Activated CD4-positive, alpha-beta T cell treated with anti-CD3 and anti-CD28 coated beads, Interleukin-2, Interleukin-6, amounts not matched to agents 100 ng/mL and 50 ng/mL, durations not matched to agents 16 hours and 8 hours (primary cell): ENCODE data around the gene DNAJC27.
"Not testable (repeated sequence)": the region's sequence is repeated elsewhere in the genome, so short reads cannot be mapped to it uniquely, and the experiment has no call there.

ENCODE experiments used
- DNase-seq: peaks from one replicate; pipeline ENCODE4 v3.0.0-alpha.2; 2020

DNAJC27 gene

DNA sequence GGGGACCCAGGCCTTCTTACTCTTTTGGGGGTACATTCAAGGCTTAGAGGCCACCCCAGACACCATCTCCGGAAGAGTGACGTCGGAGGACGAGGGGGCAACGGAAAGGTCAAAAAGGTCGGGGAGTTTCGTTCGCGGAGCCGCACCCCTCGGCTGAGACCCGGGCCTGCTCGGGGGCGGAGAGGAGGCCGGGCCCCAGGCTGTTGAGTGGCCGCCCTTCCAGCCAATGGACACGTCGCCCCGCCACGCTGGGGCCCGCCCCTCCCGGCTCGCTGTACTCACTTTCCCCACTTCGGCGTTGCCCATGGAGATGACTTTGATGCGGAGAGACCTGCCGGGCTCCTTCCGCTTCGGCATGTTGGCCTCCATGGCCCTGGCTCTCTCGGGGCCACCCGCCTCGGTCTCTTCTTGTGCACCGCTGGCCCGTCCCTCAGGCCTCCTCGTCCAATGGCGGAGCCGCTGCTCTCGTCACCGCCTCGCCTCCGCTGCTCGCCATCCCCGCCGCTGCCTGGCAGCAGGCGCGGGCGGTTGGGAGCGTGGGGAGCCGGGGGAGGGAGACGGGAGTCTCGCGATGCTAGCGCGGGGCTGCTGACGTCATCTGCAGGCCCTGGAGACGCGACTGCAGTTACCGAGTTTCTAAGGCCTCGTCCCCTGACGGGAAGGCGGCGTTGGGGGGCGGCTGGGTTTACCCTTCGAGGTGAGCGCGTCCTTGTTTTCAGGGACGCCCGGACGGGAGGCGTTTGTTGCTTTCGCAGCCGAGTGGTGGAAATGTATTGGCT, at the start of gene DNAJC27:
DNAJC27 (minus strand) TSS at position 420 of the 779 bp plus-strand sequence; CDS start at position 369, 51 bp downstream.
- DNase-seq: peak; percentile 97

DNA sequence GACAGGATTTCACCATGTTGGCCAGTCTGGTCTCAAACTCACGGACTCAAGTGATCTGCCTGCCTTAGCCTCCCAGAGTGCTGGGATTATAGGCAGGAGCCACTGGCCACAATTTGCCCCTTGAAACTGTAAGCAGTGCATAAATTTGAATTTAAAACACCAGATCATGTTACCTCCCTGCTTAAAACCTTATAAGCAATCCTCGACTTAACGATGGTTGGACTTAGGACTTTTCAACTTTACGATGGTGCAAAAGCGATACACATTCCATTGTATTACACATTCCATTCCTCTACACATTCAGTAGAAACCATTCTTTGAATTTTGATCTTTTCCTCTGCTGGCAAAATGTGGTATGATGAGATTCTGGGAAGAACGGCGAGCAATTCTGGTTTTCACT, 46.9 kb upstream of the DNAJC27 start:
- no peak for DNase-seq

DNA sequence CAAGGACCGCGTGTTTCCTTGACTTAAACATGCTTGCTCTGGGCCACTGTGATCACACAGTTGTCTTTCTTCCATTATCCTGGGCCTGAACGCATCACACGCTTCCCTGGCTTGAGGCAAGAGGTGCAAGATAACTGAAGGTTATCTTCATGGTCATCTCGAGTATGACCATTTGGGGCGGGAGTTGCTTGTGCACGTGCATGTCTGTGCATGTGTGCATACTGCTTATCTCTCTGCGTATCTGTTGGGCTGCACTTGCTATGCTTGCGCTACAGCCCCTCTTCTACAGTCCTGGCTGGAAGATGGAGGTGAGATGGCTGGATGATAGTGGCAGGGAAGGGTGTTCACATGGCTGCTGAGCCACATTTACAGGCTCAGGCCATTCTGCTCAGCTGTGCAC, 42.9 kb upstream of the DNAJC27 start:
- DNase-seq: no peak

DNA sequence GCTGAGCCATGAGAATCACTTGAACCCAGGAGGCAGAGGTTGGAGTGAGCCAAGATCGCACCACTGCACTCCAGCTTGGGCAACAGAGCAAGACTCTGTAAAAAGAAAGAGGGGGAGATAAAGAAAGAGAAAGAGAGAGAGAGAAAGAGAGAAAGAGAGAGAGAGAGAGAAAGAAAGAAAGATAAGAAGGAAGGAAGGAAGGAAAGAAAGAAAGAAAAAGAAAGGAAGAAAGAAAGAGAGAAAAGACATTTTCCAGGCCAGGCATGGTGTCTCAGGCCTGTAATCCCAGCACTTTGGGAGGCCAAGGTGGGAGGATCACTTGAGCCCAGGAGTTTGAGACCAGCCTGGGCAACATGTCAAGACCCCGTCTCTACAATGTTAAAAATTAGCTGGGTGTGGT, 39.6 kb upstream of the DNAJC27 start:
- DNase-seq: not testable (repeated sequence)

DNA sequence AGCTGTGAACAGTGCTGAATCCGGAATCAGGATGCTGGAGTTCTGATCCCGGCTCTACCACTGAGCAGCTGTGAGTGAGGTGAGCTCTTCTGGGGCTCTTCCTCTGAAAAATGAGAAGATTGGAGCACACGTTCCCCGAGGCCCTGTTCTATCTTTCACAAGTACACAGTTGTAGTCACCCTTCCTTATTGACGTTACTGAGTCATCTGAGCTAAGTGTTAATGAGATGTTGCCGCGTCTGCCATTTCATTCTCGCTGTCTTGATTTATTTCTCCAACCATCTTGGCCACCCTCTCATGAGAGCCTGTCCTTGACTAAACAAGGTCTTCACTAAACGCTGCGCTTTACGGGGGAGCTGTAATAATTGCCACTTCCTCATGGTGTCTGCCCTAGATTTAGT, 38.2 kb upstream of the DNAJC27 start:
- no peak for DNase-seq

DNA sequence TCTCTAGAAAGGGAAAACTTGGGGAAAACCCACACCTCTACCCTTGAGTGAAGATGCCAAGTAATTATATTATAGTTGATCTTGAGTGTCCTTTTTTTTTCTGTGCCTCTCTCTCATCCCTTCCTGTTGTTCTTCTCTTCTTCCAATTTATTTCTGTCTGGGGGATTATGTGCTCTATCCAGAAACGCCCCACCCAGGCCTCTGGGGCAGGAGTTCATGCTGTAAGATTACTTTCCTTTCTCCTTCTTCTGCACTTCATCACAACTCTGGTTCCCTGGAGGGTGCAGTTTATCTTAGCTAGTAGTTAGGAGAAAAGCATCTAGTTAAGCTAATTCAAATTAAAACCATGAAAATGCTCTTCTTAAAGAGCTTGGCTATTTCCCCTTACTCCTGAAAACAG, 30.3 kb upstream of the DNAJC27 start:
- no peak for DNase-seq

DNA sequence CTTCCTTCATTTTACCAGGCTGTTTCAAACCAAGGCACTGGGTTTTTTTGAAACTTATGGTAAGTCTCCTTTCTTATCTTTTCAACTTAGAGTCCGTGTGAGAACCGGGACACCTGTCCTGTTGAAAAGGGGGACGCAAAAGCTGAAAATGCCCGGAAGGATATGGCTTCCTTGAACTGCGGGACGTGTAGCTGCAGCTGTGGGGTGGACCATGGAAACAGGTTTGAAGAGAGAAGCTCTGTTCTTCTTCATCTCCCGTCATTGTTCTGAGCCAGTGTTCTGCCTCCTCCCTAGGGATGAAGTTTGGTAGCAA, 29.5 kb upstream of the DNAJC27 start:
- no peak for DNase-seq

DNA sequence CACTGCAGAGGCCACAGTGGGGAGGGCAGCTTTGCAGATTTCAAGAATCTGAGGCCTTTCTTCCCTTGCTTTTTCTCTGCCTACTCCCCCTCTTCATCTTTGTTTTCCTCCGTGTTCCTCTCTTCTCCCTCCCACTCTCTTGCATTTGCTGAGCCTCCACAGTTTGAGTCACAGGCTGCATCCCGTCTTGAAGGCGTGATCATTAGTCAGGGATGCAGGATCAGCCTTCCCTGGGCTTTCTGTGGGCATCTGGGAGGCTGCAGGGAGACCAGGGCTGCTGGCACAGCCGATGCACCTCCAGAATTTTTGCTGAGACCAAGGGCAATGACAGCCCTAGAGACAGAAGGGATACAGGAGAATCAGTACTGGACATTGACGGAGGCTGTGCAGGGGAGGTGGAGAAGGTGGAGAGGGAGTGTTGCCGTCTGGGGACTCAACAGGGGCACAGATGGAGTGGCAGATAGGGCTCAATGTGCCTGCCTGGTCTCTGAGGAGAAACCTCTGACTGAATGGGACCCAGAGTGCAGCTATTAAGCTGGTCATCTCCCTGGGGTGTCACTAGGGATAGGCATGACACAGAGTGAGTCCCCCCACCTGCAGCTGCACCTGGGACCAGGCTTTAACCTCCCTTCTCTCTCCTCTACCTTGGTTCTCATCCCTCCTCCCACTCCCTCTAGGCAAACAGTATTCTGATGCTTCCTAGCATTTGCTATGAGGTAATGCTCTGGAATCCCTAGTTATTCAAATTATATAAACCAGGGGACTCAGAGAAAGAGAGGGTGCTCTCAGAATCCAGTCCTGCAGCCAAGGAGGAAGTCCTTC, 29.0 kb upstream of the DNAJC27 start:
- no peak for DNase-seq

DNA sequence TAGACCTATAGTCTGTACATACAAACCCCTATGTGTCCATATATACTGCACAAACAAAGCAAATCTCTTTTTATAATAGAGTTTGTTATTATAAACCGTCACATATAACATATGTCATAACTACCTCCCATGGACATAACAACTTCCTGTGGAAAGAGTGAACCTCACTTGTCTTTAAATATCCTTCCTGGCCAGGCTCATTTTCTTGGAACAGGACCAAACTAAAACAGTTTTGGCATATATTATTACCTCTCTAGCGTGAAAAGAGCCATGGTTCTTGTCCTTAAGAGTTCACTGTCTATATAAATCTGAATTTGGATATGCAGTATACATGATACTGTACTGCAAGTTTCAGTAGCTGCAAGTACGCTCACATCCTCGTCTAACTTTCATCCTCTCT, 28.3 kb upstream of the DNAJC27 start:
- DNase-seq: no peak

DNA sequence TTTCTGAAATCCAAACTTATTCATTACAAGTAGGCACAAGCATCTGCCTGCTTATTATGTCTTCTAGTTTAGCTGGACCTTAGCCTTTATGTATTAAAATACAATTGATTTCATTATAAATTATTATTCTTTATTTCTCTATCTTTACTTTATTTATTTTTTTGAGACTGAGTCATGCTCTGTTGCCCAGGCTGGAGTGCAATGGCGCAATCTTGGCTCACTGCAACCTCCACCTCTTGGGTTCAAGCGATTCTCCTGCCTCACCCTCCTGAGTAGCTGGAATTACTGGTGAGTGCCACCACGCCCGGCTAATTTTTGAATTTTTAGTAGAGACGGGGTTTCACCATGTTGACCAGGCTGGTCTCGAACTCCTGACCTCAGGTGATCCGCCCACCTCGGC, 27.3 kb upstream of the DNAJC27 start:
- not testable (repeated sequence) for DNase-seq

DNA sequence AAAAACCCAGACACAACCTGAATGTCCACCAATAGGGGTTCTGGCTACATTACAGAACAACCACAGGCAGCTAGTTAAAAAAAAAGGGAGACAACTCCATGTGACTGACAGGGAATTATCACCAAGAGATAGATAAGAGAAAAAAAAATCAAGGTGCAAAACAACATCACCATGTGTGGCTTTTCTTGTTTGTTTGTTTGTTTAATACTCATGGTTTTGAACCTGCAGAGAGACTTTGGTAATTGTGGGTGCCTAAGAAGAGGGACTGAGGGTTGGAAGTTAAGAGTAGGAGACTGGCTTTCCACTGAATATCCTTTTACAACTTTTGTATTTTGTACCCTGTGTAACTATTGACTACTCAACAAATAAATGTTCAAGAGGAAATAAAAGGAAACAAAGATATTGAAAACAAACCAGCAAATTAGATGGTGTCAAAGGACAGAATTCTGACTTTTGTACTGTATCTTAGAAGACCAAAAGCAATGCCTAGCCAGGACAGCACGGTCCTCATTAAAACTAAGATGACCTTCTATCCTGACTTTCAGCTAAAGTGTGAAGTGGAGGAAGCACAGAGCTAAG, 22.5 kb upstream of the DNAJC27 start:
- DNase-seq: no peak

DNA sequence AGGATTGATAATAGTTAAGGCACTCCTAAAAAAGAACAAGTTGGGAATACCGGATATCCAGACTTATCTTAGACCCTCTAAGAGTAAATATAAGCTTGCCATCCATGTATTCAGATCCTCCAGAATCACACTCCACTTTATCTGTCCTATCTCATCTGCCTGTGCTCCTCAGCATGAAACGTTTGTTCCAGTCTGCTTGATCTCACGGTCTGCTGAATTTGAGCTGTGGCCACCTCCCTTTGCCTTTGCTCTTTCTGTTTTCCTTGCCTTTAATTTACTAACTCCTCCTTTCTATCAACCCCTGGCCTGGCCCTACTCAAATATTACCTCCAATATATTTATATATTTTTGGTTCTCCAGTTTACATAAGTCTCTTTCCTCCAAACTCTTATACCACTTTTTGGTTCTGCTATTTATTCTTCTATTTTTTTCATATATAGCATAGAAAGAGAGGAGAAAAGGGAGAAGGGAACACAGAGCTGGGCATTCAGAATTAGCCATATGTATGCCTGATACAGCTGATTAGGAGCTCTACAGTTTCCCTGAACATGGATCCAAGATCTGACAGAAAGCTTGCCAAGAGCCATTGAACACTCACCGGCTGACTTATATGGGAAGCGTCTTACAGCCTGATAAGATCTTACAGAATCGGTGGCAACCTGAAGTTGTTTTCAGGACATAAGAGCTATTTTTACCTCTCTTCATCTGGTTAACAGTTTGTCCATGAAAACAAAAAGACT, 21.8 kb upstream of the DNAJC27 start:
- no peak for DNase-seq

DNA sequence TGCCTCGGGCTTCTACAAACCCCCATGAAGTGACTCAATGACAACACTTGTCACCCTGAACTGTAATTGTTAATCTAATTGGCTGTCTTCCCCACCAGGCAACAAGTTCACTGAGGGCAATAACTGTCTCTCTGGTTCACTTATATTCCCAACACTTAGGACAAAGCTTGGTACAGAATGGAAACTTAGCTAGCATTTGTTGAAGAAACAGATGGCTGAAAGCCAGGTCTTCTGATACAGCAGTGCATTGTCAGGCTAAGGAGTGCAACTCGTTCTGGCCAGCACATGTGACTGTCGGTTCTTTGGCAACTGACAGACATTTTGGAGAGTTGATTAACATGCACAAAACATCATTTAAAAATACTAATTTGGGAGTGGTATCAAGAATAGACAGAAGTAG, 14.6 kb upstream of the DNAJC27 start:
- no peak for DNase-seq

DNA sequence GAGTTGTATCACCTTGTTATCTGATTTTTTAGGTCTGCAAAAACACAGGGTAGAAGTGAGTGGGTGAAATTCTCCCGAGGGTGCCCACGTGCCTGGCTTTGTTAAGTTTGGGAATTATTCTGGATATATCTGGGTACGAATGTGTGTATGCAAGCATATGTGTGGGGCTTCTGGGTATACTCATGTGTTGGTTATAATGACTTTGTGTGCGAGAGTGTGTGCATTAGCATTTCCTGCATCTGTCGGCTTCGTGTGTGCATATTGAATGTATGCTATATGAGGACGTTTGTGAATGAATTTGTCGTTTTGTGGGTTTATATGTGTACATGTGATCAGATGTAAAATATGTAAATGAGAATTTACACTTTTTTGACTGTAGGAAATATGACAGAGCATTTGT, 13.8 kb upstream of the DNAJC27 start:
- DNase-seq: no peak

DNA sequence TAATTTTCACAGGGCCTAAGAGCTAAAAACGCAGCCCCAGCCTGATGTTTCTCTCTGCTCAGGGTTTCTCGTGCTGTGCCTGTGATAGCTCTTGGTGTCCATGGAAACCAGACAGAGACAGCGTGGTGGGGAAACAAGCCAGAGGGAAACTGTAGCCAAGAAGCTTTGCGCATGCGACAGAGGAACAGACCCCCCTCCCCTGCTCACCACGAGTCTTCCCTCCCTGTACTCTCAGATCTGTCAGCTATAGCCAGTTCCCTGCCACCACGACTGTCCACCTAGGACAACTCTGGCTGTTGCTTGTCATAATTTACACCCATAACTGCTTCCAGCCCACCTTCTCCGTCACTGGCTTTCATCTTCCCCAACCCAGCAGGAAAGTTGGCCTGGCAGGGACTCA, 13.2 kb upstream of the DNAJC27 start:
- no peak for DNase-seq

DNA sequence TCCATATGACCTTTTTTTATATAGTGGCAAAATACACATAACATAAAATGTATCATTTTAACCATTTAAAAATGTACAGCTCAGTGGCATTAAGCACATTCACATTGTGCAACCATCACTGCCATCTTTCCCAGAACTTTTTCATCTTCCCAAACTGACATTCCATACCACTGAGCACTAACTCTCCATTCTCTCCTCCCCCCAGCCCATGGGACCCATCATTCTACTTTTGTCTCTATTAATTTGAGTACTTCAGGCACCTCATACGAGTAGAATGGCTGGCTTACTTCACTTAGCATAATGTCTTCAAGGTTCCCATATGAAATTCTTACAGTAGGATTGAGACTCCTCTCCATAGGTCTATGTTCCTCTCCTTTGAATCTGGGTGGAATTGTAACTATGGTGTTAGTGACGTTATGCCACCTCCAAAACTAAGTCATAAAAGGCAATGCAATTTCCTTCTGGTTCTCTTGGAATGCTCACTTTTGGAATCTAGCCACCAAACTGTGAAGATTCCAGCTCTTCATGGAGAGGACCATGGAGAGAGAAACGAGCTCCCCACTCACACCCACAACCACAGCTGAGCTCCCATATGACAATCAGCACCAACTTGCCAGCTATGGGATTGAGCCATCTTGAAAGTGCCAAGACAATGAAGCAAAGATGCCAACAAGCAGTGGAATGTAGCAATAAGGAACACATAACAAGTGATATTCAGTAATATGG, 9.8 kb upstream of the DNAJC27 start:
- DNase-seq: no peak

DNA sequence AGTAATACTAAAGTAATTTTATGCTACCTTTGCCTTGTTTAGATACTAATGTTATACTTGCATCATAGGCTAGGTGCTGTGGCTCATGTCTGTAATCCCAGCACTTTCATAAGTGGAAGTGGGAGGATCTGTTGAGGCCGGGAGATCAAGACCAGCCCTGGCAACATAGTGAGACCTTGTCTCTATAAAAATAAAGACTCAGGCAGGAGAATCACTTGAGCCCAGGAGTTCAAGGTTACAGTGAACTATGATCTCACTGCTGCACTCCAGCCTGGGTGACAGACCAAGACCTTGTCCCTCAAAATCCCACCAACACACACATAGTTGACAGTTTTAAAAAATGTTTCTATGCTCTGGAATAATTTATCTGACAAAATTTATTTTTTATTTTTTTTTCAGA, 6.9 kb upstream of the DNAJC27 start:
- no peak for DNase-seq

DNA sequence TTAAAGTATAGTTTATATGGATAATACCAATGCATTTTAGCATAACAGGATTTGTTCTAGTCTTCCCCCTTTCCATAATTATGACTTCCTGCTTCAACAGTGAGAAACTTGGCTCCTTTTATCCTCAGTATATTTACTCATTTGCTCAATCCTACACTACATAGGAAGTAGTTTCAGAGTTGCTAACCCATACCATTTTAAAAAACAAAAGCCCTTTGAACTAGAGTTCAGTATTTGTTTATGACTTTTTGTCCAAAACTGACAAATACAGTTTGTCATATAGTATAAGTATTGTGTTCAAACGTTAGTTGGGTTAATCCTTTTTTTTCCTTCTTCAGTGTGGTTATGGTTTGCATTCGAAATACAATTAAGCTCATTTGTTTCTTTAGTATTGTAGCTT, 5.9 kb upstream of the DNAJC27 start:
- DNase-seq: no peak

DNA sequence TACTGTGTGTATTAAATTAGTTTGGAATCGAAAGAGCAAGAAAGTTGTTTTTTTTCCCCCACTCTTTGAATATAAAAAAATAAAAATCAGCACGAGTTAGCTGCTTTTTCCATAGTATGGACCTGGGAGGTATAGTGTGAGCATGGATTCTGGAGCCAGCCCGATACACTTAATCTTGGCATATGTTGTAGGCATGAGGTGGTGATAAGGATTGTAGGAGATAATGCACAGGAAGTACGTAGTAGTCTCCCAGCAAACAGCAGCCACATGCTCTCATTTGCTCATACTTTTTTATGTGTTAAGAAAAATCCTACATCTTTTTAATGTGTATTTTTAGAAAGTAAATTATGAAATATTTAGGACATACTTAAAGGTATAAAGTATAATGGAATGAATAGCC, 2.1 kb upstream of the DNAJC27 start:
- DNase-seq: no peak

DNA sequence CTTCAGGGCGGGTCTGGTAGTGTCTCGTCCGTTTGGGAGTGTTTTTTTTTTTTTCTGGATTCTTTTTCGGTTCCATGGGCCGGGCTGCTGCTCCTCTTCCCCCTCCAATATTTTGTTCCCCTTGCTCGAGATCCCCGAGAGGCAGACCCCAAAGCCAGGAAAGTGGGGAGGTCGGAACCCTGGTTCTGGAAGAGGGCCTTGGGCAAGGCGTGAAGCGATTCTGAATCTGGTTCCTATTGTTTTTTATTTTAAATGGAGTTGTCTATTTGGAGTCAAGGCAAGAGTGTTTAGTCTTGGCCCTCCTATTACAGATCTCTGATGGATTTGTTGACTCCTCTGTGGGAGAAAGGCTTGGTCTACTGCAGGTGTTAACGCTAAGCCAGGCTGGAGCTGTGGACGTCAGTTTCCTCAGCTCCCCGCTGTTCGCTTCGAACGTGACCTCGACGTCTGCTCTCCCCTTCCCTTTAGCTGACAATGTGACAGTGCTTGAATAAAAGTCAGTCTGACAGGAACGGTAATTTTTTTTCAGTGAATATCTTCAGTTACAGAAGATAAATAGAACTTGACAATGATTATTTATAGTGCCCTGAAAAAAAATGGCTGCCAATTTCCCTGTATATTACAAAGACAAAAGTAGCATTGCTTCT, 683 bp upstream of the DNAJC27 start:
- DNase-seq: peak; percentile 51

DNA sequence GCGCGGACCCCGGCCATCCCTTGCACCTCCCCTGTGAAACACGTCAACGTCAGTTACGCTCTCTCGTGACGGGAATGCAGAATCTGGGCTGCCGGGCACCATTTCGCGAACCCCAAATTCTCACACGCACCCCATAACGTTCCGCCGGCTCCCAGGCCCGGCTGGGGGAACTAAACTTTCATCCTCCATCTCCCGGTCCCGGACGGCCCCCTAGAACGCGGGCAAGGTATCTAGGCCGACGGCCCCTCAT, 544 bp downstream of the DNAJC27 start:
- no peak for DNase-seq

DNA sequence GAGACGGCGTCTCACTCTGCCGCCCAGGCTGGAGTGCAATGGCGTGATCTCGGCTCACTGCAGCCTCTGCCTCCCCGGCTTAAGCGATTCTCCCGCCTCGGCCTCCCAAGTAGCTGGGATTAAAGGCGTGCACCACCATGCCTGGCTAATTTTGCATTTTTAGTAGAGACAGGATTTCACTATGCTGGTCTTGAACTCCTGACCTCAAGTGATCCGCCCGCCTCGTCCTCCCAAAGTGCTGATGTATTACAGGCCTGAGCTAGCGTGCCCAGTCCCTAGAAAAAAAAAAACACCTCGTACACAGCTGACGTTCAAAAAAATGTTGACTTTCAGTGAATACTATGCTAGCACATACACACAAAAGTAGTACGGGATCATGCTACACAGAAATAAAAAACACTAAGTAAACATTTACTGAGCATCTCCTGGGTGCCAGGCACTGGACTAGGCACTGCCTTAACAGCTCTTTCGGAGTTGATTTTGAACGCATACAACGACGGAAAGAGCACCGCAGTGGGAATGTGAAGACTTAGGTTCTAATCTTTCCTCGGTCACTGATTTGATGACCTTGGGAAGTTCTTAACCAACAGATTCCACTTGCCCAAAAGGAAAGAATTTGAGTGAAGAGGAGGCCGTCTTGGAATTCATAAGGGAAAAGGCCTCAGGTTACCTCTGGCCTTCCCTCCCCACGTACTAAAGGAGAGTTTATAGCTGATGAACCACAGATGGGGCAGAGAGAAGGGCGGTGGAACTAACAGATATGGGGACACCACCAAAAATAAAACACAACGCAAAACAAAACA, 1.1 kb downstream of the DNAJC27 start:
- peak; percentile 5 for DNase-seq
